ENCODE data around the gene DPT. TPM values are rescaled to one million over a fixed set of nuclear protein-coding genes. Genes with fewer than 3 reads are reported as not detected.
A peak's percentile ranks its signal among the peaks of the same experiment; 100 is the strongest.

Gene DPT
- total RNA-seq, 1 donor from 2014 or later = 191 TPM

DNA sequence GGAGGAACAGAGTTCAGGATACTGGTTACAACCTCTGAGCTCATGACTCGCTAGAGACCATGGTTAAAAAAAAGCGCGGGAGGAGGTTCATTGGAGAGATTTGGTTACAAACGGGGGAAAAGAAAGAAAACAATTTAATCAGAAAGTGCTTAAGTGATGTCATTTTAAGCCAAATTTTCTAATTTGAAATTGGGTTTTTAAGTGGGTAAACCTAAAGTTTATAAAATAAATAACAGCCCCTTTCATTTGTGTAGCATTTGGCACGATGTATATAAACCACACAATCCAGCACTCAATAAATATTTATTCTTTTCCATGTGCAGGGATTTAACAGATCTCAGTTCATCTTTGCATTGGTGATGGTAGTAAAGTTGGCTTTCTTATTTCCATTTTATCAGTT lies 7.0 kb upstream of the DPT start:
- DNase-seq = no peak

- DNase-seq = no peak
These were observed 5.9 kb upstream of the DPT start for GRCh38 chr1:168734946-168735345.

DNA sequence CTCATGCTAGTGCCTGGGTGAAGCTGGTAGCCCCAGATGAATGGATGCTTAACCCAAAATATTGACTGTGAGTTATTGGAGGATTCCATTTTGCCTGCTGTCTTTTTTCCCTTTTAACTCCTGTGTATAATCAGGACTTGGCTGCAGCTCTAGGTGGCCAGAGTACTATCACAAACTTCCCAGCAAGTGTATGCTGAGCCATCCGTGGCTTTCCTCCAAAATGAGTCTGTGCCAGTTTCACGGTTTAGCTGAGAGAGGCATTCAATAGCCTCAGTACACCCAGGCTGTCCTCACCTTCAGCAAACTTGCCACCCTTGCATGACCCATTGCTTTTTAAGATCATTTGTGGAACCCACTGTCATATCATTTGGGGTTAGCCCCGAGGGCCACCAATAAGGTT lies 5.3 kb upstream of the DPT start:
- DNase-seq = no peak

DNA sequence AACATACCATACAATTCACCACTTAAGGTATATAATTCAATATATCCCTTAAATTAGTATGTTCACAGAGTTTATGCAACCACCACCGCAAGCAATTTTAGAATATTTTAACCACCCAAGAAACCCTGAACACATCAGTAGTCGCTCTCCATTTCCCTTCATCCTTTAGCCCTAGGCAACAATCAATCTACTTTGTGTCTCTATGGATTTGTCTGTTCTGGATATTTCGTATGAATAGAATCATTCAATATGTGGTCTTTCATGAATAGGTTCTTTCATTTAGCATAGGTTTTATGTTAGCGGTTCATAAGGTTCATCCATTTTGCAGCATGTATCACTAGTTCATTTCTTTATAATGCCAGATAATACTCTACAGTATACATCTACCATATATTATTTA lies 4.2 kb upstream of the DPT start:
- no peak for DNase-seq

- DNase-seq = no peak
These were observed 3.7 kb upstream of the DPT start for GRCh38 chr1:168732736-168733135.

DNA sequence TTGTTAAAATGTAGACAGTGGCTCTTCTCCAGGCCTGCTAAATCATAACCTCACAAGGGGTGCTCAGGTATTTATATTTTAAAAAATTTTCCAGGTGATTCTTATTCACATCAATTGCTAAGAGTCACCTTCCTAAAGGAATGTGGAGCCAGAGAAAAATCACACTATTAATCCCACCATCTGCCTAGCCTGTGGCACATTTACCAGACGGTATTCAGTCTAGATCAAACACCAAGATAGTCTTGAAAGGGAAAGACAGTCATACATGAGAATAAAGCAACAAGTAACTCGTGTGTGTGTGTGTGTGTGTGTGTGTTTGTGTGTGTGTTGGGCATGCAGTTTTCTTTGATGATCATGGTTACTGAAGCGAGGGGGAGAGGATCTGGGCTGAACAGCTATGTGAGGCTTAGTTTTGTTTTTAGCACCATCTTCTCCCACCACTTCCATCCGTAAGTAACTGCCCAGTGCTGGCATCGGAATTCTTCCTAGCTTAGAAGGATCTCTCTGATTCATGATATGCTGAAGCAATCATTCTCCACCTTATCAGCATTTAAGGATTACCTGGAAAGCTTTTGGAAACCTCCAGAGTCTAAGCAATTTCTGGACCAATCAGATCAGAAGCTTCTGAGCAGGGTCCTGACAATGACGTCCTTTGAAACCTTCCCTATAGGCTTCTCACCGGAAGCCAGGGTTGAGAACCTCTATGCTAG lies 2.4 kb upstream of the DPT start:
- DNase-seq = no peak

- DNase-seq = no peak
These were observed 398 bp upstream of the DPT start for GRCh38 chr1:168729405-168729802.

- DNase-seq = no peak
These were observed 2.3 kb downstream of the DPT start for GRCh38 chr1:168726719-168727118.

- DNase-seq = peak; percentile 41
These were observed 2.7 kb downstream of the DPT start for GRCh38 chr1:168726281-168726680.

DNA sequence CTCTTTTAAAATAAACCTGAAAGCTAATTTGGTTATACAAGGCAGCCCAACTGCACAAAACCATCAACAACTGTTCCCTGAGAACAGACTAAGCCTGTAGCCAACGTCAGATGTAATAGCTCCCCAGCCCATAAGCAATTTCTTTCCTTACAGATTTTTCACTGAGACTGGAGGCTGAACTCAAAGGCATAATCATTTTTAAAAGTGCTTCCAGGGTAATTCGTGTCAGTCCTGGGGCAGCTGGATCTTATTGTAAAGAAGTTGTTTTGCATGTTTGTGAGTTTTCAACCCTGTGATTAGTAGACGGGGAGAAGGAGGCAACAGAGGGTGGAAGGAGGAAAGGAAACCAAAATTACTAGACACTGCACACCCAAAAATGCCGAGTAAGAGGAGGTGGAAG lies 3.2 kb downstream of the DPT start:
- peak; percentile 43 for DNase-seq

- no peak for DNase-seq
These were observed 3.9 kb downstream of the DPT start for GRCh38 chr1:168725060-168725459.

GRCh38 chr1:168723000-168723399 lies 6.0 kb downstream of the DPT start:
- DNase-seq = no peak

- DNase-seq = no peak
These were observed 8.2 kb downstream of the DPT start for GRCh38 chr1:168720839-168721238.

DNA sequence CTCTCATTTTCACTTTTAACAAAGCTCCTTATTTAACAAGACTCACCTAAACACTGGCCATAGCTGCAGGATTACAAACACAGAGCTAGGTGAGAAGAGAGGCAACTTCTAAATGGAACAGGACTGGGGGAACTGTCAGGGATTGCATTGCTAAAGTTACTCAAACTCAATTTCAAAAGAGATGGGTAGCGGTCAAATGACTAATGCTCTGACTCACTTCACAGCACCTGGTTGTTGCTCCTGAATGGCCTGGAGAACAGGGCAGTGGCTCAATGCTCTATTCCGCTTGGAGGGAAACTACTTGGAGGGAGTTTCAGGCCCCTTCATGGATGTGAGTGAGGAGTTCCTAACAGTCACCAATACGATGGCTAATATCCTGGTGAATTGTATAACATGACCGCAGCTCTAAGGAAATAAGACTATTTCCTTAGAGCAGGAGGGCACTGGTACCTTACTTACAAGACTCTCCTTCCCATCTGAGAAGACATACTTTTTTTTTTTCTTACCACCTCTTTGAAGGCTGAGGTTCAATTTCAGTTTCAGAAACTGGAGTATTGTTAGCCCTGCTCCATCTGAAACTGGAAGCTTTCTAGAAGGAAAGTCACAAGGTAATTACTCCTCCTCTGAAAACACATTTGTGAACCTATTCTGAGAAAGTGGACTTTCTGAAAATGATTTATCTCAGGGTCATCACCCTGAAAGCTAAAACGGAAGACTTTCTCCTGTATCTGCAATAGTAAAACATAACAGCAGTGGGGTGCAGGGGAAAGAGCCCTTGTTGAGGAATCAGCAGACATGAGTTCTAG lies 9.5 kb downstream of the DPT start:
- no peak for DNase-seq

- no peak for DNase-seq
These were observed 10.8 kb downstream of the DPT start for GRCh38 chr1:168717906-168718891.

DNA sequence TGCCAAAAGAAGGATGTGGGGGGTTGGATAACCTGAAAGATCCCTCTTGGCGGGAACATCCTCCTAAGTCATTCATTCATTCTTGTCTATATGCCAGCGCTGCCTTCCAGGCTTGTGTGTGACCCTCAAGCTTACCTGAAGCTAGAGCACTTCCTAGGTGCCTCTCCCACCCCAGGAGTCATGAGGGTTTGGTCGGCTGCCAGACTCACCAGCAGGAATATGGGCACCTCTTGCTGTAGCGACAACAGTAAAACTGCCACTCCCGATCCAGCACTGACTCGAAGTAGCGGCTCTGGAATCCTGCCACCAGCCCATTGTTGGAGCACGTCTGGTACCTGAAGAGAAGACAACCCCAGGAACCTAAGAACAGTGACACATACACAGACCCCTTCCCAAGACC lies 15.0 kb downstream of the DPT start:
- DNase-seq = no peak

DNA sequence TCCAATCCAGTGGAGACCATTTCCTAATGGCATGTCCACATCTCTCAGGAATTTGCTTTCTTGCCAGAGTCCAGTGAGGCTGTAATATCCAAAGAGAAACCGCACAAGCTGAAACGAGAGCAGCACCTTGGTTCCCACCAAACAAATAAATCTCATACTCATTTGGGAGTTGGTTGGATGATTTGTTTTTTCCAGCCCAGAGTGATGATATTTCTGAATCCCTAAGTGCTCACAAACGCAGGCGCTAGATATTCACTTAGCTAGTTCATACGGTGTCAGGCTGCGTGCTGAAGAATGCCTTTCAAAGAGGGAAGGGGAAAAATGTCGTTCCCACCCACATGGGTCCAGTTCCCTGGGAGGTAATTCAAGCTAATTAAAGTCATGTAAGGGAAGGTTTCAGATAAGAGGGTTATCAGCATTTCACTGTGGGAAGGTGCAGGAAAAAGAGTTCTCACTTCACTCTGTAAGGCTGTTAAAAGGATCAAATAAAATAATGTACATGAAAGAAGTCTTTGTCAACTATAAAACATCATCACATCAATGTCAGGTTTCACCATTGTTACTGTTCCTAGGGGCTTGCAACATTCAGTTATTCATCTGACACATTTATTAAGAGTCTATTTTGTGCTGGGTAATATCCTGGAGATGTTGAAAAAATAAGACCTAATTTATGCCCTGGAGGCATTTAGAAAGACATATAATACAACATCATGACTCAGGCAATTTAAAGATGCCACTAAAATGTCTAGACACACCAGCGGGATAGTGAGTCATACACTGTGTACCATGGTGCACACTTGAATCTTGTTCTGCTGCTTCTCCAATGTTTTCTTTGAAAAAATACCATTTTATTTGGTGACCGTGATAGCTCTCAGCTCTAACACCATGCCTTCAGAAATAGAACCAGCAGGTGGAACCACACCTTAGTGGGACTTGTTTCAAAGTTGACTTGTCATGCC lies 19.3 kb downstream of the DPT start:
- peak; percentile 77 for DNase-seq

DNA sequence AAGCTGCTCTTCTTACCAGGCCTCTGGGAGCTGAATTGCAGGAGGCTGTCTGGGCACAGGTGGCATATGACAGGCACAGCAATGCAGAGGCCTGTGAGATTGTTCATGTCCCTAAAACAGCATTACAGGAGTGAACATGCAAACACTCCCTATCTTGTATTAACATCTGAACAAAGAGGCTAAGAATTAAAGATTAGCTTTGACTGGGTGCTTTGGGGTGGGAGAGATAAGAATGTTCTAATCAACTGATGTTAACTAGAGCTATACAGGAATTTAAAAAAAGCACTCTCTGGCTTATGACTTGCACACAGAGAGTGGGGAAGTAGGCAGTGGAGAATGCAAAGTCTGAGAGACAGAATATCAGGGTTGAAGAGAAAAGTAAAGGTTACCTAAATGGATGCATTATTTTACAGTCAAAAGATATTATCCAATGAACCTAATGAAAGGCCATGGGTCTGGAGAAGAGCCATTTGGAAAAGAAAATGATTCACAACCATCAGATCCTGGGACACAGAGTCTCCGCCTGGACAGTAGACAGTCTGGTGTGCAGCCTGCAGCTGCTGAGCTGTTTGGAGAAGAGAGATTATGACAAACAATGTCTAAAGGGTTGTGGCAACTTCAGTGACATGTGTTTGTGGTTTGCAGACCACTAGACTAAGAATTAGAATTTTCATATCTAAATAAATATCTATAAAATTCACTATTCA lies 20.2 kb downstream of the DPT start:
- no peak for DNase-seq

GRCh38 chr1:168706391-168706992 lies 22.5 kb downstream of the DPT start:
- DNase-seq = no peak

- DNase-seq = no peak
These were observed 28.3 kb downstream of the DPT start for GRCh38 chr1:168700575-168701268.

Measured in skin of body (tissue), 2 donors.